ENCODE data around the gene PLXDC1.

PLXDC1 gene

DNA sequence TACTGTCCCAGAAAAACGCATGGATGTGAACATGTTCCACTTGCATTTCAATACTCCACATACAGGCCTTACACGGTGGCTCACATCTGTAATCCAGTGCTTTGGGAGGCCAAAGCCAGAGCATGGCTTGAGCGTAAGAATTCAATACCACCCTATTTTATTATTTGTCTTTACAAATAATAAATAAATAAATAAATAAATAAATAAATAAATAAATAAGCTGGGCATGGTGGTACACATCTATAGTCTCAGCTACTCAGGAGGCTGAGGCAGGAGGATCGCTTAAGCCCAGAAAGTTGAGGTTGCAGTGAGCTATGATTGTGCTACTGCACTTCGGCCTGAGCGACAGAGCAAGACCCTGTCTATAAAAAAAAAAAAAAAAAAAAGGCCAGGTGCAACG is 53.9 kb downstream of the PLXDC1 start:
- TF ChIP-seq ZFP30 (CRISPR knock-in tag; IDR thresholded peaks at IDR 0.05) (no peak), ZNF8 (CRISPR knock-in tag; IDR thresholded peaks at IDR 0.05) (no peak), ZC3H10 (CRISPR knock-in tag; IDR thresholded peaks at IDR 0.05) (no peak), TOX (CRISPR knock-in tag; IDR thresholded peaks at IDR 0.05; ENCODE audit: borderline replicate concordance) (no peak), CSDC2 (CRISPR knock-in tag; IDR thresholded peaks at IDR 0.05) (no peak), SNAI2 (CRISPR knock-in tag; IDR thresholded peaks at IDR 0.05) (no peak)
- TF ChIP-seq, protein P1, sequence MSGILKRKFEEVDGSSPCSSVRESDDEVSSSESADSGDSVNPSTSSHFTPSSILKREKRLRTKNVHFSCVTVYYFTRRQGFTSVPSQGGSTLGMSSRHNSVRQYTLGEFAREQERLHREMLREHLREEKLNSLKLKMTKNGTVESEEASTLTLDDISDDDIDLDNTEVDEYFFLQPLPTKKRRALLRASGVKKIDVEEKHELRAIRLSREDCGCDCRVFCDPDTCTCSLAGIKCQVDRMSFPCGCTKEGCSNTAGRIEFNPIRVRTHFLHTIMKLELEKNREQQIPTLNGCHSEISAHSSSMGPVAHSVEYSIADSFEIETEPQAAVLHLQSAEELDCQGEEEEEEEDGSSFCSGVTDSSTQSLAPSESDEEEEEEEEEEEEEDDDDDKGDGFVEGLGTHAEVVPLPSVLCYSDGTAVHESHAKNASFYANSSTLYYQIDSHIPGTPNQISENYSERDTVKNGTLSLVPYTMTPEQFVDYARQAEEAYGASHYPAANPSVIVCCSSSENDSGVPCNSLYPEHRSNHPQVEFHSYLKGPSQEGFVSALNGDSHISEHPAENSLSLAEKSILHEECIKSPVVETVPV (CRISPR knock-in tag; IDR thresholded peaks at IDR 0.05): no peak
- ATAC-seq: no peak

DNA sequence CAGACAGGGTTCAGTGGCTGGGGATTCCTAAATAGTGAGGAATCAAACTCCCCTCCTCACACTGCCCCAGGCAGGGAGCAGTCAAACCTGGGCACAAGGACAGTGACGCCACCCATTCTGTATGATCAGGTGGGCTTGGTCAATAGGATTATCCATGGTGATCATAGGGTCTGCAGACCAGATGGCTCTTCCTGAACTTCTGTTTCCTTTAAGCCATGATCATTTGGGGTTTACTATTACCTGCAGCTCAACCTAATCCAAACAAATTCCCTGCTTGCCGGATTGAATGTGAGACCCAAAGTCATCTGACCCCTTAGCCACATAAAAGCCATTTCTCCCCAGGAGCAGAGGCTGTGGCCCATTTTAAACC is 54.3 kb downstream of the PLXDC1 start:
- ATAC-seq: no peak
- TF ChIP-seq, protein P2, sequence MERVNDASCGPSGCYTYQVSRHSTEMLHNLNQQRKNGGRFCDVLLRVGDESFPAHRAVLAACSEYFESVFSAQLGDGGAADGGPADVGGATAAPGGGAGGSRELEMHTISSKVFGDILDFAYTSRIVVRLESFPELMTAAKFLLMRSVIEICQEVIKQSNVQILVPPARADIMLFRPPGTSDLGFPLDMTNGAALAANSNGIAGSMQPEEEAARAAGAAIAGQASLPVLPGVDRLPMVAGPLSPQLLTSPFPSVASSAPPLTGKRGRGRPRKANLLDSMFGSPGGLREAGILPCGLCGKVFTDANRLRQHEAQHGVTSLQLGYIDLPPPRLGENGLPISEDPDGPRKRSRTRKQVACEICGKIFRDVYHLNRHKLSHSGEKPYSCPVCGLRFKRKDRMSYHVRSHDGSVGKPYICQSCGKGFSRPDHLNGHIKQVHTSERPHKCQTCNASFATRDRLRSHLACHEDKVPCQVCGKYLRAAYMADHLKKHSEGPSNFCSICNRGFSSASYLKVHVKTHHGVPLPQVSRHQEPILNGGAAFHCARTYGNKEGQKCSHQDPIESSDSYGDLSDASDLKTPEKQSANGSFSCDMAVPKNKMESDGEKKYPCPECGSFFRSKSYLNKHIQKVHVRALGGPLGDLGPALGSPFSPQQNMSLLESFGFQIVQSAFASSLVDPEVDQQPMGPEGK (CRISPR knock-in tag; IDR thresholded peaks at IDR 0.05; ENCODE audit: borderline replicate concordance): no peak
- no peak for TF ChIP-seq PPARA (CRISPR knock-in tag; IDR thresholded peaks at IDR 0.05; ENCODE audit: borderline replicate concordance)
- no peak for TF ChIP-seq ZFP30 (CRISPR knock-in tag; IDR thresholded peaks at IDR 0.05)
- TF ChIP-seq ZNF70 (CRISPR knock-in tag; IDR thresholded peaks at IDR 0.05): no peak
- no peak for TF ChIP-seq ZNF565 (CRISPR knock-in tag; conservative IDR thresholded peaks at IDR 0.05; ENCODE audit: low read depth)
- TF ChIP-seq ZFP3 (CRISPR knock-in tag; IDR thresholded peaks at IDR 0.05): no peak
- no peak for TF ChIP-seq CSDC2 (CRISPR knock-in tag; IDR thresholded peaks at IDR 0.05)
- no peak for TF ChIP-seq ARNTL (CRISPR knock-in tag; IDR thresholded peaks at IDR 0.05; ENCODE audit: borderline replicate concordance, low read depth)
- no peak for TF ChIP-seq ZNF8 (CRISPR knock-in tag; IDR thresholded peaks at IDR 0.05)
- TF ChIP-seq, protein P3, sequence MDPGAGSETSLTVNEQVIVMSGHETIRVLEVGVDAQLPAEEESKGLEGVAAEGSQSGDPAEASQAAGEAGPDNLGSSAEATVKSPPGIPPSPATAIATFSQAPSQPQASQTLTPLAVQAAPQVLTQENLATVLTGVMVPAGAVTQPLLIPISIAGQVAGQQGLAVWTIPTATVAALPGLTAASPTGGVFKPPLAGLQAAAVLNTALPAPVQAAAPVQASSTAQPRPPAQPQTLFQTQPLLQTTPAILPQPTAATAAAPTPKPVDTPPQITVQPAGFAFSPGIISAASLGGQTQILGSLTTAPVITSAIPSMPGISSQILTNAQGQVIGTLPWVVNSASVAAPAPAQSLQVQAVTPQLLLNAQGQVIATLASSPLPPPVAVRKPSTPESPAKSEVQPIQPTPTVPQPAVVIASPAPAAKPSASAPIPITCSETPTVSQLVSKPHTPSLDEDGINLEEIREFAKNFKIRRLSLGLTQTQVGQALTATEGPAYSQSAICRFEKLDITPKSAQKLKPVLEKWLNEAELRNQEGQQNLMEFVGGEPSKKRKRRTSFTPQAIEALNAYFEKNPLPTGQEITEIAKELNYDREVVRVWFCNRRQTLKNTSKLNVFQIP (CRISPR knock-in tag; IDR thresholded peaks at IDR 0.05; ENCODE audit: borderline replicate concordance, low read depth): no peak
- TF ChIP-seq TCF4 (CRISPR knock-in tag; IDR thresholded peaks at IDR 0.05; ENCODE audit: borderline replicate concordance): no peak
- TF ChIP-seq, protein P1 (CRISPR knock-in tag; IDR thresholded peaks at IDR 0.05): no peak
- TF ChIP-seq, protein P4, sequence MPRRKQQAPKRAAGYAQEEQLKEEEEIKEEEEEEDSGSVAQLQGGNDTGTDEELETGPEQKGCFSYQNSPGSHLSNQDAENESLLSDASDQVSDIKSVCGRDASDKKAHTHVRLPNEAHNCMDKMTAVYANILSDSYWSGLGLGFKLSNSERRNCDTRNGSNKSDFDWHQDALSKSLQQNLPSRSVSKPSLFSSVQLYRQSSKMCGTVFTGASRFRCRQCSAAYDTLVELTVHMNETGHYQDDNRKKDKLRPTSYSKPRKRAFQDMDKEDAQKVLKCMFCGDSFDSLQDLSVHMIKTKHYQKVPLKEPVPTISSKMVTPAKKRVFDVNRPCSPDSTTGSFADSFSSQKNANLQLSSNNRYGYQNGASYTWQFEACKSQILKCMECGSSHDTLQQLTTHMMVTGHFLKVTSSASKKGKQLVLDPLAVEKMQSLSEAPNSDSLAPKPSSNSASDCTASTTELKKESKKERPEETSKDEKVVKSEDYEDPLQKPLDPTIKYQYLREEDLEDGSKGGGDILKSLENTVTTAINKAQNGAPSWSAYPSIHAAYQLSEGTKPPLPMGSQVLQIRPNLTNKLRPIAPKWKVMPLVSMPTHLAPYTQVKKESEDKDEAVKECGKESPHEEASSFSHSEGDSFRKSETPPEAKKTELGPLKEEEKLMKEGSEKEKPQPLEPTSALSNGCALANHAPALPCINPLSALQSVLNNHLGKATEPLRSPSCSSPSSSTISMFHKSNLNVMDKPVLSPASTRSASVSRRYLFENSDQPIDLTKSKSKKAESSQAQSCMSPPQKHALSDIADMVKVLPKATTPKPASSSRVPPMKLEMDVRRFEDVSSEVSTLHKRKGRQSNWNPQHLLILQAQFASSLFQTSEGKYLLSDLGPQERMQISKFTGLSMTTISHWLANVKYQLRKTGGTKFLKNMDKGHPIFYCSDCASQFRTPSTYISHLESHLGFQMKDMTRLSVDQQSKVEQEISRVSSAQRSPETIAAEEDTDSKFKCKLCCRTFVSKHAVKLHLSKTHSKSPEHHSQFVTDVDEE (CRISPR knock-in tag; IDR thresholded peaks at IDR 0.05): no peak

DNA sequence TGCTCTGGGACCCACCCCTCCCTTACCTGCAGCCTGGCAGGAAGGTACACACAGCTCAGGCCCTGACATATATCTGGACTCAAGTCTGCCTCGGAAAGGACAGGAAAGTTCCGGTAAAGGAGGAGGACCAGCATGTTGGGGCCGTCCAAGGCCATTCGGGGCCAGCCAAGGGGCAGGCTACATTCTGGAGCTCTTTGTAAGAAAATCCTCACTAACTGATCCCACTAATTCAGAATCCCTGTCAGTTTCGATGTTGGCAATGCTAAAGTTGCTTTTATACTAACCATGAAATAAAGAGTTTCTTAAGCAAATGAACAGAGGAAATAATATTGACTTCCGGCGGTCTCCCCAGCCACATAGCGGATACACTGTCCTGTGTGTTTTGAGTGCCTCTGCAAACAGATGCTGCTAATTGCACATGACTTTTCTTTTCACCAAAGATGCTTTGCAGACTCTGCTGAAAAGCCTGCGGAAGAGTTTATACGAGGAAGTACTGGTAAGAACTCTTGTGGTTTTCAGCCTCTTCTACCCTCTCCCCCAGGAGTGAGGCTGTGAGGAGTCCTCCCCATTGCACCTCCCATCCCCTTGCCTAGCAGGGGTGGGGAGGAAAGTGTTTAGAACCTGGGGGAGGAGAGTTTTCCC is 54.8 kb downstream of the PLXDC1 start:
- peak; percentile 21; the same call in 1 of the 2 replicates for TF ChIP-seq TOX (CRISPR knock-in tag; IDR thresholded peaks at IDR 0.05; ENCODE audit: borderline replicate concordance)
- TF ChIP-seq, protein P1 (CRISPR knock-in tag; IDR thresholded peaks at IDR 0.05): no peak
- no peak for TF ChIP-seq ZNF8 (CRISPR knock-in tag; IDR thresholded peaks at IDR 0.05)
- no peak; the same call in 2 of the 3 replicates for ATAC-seq

Data from SK-N-SH treated with all-trans-retinoic acid at 6 μM for 48 hours (cell line).